VCaP (cell line): ENCODE data around the gene AKAP11.

Experiments
- H3K27ac ChIP-seq: fragments of 450-650 bp; 2 replicates; pipeline ENCODE4 v1.5.1; 2017
- CTCF ChIP-seq: fragments of 450-650 bp; conservative IDR thresholded peaks from 2 replicates; pipeline ENCODE4 v1.5.1; 2017; ENCODE audit warnings: mild to moderate bottlenecking, moderate library complexity

AKAP11 gene

GRCh38 chr13:42367831-42368230, 95.9 kb downstream of the AKAP11 start:
- TF ChIP-seq CTCF: no peak
- H3K27ac ChIP-seq: no peak overlapping the region

GRCh38 chr13:42369071-42369797, 97.3 kb downstream of the AKAP11 start:
- TF ChIP-seq CTCF: no peak
- no peak overlapping the region for H3K27ac ChIP-seq

DNA sequence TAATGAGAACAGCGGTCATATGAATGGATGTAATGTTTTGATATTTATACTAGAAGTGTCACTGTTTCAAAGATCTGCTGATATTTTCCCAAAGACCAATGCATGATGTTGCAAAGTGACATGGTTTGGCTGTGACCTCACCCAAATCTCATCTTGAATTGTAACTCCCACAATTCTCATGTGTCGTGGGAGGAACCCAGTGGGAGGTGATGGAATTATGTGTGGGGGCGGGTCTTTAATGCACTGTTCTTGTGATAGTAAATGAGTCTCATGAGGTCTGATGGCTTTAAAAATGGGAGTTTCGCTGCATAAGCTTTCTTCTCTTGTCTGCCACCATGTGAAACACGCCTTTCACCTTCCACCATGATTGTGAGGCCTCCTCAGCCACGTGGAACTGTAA, 98.3 kb downstream of the AKAP11 start:
- TF ChIP-seq CTCF: no peak
- no peak overlapping the region for H3K27ac ChIP-seq
